ENCODE results near the gene EME1. TPM values are rescaled to one million over a fixed set of nuclear protein-coding genes. Genes with fewer than 3 reads are reported as not detected.

EME1 gene, protein sequence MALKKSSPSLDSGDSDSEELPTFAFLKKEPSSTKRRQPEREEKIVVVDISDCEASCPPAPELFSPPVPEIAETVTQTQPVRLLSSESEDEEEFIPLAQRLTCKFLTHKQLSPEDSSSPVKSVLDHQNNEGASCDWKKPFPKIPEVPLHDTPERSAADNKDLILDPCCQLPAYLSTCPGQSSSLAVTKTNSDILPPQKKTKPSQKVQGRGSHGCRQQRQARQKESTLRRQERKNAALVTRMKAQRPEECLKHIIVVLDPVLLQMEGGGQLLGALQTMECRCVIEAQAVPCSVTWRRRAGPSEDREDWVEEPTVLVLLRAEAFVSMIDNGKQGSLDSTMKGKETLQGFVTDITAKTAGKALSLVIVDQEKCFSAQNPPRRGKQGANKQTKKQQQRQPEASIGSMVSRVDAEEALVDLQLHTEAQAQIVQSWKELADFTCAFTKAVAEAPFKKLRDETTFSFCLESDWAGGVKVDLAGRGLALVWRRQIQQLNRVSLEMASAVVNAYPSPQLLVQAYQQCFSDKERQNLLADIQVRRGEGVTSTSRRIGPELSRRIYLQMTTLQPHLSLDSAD
- total RNA-seq (under 1 TPM in 4 of 6 donors, not detected in 2; 0.19 to 0.94 (median 0.29) TPM), polyA plus RNA-seq (under 1 TPM; 0.45 to 0.46 TPM)

DNA sequence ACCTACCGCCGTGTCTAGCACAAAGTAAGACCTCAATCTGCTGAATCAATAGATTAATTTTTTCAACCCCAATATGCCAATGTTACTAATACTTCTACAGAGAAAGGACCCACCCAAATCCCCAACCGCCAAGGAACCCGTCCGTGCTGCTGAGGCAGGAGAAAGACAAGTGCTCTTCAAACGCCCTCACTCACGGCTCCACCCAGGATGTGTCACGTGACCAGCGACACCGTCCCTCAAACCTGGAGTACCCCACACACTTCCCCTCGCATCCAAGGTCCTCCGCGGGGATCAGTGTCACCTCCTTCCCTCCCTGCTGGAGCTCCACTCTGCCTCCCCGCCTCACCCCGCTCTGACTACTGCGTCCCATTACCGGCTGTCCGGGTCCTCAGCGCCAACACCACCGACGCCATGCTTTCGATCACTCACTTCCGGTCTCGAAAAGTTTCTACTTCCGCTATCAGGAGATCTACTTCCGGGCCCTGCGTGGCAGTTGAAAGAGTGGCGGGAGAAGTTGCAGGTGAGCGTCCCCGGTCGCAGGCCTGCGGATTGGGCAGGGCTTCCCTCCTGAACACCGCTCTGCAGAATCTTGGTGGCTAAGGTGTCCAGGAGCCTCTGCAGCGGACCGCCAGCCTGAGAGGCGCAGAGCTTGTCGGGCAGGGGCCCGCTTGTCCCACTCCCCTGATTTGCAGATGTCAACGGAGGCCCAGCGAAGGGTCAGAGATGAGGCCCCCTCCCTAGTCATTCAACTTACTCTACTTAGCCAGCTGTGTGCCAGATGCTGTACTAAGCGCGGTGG is at the start of gene EME1, which contains the start of gene MRPL27:
Gene EME1, plus strand, starts transcription at position 472 of the 799 bp plus-strand sequence. CDS start 1,980 bp downstream, outside the sequence.
Gene MRPL27, minus strand, starts transcription at position 427 of the 799 bp plus-strand sequence. Its CDS starts 14 bp downstream, at position 413.
- WGBS, 2 donors, result 1 to 2% methylated on average over 42 of the region's 42 CpGs
- peaks cover under 1 to 25% (median 13%) of the 10 kb centered on the region in 3 donors for H3K36me3 ChIP-seq
- peak; percentile 96 to 98 (median 98) for ATAC-seq
- peak within 1 kb of the TSS; percentile 80 to 91 (median 88) for H3K27ac ChIP-seq
- no peaks in the 10 kb centered on the region for H3K9me3 ChIP-seq
- FAIRE-seq, result no peak
- H3K4me3 ChIP-seq, result peak within 1 kb of the TSS; percentile 70 to 82 (median 76)
- TF ChIP-seq CTCF (IDR thresholded peaks at IDR 0.05), result no peak
- no peaks in the 10 kb centered on the region for H3K27me3 ChIP-seq
- peak; percentile 70 to 88 (median 83) for DNase-seq
- intact Hi-C loops (cut with DNase I), result no loop called here
- H3K4me1 ChIP-seq, result peaks cover 0 to 11% (median 0%) of the 10 kb centered on the region in 3 donors

DNA sequence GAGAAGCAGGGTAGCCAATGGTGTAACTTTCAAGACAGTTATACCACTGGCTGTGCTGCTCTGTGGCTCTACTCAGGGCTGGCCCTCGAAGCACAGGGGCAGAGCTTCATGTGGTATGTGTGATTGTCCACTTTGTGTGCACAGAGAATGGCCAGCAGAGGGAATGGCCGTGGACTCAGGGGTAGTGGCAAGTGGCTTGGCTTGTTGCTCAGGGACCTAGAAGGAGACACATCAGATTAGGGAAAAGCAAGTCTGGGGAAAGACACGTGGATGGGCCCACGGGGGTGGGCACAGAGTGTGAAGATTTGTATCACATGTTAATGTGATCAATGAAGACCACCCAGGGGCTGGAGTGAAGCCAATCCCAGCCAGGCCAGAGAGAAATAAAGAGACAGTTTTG is 47.1 kb upstream of the EME1 start:
- DNase-seq (peak in 1 of 6 donors; percentile 35), FAIRE-seq (no peak), ATAC-seq (no peak)
- no peak overlapping the region for H3K4me3 ChIP-seq
- H3K36me3 ChIP-seq, result no peaks in the 10 kb centered on the region
- H3K9me3 ChIP-seq, result no peaks in the 10 kb centered on the region
- no peak overlapping the region for H3K27ac ChIP-seq
- TF ChIP-seq CTCF (IDR thresholded peaks at IDR 0.05), result no peak
- intact Hi-C loops (cut with DNase I), result no loop called here
- H3K27me3 ChIP-seq, result no peaks in the 10 kb centered on the region
- H3K4me1 ChIP-seq, result no peaks in the 10 kb centered on the region
- WGBS, 2 donors, result 42 to 51% methylated on average over 4 of the region's 4 CpGs

DNA sequence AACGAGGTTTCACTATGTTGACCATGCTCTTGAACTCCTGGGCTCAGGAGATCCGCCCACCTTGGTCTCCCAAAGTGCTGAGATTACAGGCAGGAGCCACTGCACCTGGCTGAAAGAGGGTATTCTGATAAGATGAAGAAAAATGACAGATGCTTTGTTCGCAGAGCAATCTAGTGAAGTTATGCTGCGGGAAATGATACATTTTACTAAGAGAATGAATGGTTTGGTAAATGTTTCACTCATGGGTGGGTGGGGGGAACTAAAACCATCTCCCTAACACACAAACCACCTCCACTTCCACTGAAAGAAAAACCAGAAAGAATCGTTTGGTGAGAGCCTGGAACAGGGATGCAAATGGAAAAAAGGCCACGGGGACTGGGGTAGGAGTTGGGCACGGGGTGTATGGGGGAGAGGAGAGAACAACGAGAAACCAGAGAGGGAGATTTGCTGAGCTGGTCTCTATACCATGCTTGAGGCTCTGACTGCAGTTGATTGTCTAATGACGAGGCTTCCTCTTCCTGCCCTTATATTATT is 46.1 kb upstream of the EME1 start:
- no peak for ATAC-seq
- no peak for TF ChIP-seq CTCF (IDR thresholded peaks at IDR 0.05)
- Histone ChIP-seq H3K4me1 (no peaks in the 10 kb centered on the region), H3K27me3 (no peaks in the 10 kb centered on the region), H3K4me3 (no peak overlapping the region), H3K36me3 (no peaks in the 10 kb centered on the region), H3K9me3 (no peaks in the 10 kb centered on the region), H3K27ac (no peak overlapping the region)
- peak in 1 of 6 donors; percentile 2 for DNase-seq
- no peak for FAIRE-seq
- 44 to 49% methylated on average over 9 of the region's 9 CpGs for WGBS, 2 donors
- intact Hi-C loops (cut with DNase I), result no loop called here

DNA sequence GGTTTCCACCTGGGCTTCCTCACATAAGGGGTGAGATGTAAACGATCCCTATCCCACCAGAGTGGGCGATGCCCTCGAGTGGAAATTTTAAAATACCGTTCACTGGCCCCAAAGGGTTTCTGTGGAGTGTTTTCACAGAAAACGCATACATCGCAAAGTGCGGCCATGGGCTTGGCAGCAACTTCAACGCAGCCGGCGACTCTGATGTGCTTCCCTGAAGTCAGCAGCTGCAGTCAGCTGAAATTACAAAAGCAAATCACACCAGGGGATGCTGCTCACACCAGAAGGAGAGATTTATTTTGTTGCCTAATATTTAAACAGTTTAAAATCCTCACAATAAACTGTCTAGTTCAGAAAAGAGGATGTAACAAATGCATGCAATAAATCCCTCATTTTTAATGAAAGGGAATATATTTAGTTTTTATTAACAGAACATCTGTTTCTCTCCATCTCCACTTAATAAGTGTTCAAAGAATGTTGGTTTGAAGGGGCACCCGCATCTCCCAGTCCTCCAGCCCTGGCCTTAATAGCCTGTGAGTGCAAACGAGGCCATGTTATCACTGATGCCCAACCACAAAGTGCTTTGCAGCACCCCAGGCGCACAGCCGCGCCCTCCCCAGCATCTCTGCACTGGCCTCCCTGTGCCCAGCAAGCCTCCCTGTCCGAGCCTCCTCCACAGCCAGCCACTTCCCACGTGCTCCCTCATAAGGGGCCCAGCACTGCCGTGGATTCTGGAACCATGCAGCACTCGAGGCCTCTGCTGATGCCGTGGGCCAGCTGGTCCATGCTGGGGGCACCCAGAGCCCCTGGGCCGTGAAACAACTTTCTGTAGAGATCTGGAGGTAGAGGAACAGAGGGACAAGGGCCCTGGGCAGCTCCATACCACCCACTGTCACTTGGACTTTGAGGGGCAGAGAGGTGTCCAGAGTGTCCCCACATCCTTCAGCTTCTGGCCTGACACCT is 44.4 kb upstream of the EME1 start:
- no peak overlapping the region for H3K4me3 ChIP-seq
- intact Hi-C loops (cut with DNase I), result no loop called here
- DNase-seq (peak in 1 of 6 donors; percentile 35), FAIRE-seq (no peak), ATAC-seq (no peak)
- WGBS, 2 donors, result 73 to 74% methylated on average over 21 of the region's 21 CpGs
- H3K9me3 ChIP-seq, result no peaks in the 10 kb centered on the region
- no peaks in the 10 kb centered on the region for H3K27me3 ChIP-seq
- no peak for TF ChIP-seq CTCF (IDR thresholded peaks at IDR 0.05)
- no peaks in the 10 kb centered on the region for H3K4me1 ChIP-seq
- no peaks in the 10 kb centered on the region for H3K36me3 ChIP-seq
- H3K27ac ChIP-seq, result no peak overlapping the region
